Measurements from ENCODE around the gene HUS1.

DNA sequence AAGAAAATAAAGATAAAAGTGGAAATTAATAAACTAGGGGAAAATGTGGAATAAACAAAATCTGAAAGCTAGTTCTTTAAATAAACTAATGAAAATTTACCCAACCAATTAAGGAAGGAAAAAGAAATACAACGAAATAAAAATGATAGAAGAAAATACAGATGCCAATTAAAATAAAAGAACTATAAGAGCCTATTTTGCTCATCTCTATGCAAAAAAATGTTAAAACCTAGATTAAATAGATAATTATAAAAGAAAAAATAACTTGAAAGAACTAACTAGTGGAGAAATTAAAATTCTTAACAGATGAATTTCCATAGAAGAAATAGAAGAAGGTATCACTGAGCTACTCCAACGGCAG lies 63.8 kb downstream of the HUS1 start:
- no peak for TF ChIP-seq FOXP2 (optimal IDR thresholded peaks at IDR 0.05; ENCODE audit: control extremely low read depth, extremely low read length, insufficient read depth)
- TF ChIP-seq EZH2 (IDR thresholded peaks at IDR 0.05) = no peak
- no peak for TF ChIP-seq POLR2AphosphoS5 (IDR thresholded peaks at IDR 0.05; ENCODE audit: borderline replicate concordance, low read depth, low read length)
